HFF-Myc (cell line): ENCODE measurements around the gene MINDY4B.

Source experiments
- DNase-seq: peaks from one replicate; pipeline ENCODE4 v3.0.0-alpha.2; 2011; ENCODE audit warnings: low read depth; ENCODE audit errors: extremely low read depth
- H3K4me3 ChIP-seq: replicated peaks from 2 replicates; pipeline ENCODE4 v1.5.1; 2011; ENCODE audit warnings: low read depth, mild to moderate bottlenecking, control low read depth, low read length
- TF ChIP-seq, protein P1 (sequence below): IDR thresholded peaks from 2 replicates; pipeline ENCODE4 v1.5.1; 2012; ENCODE audit warnings: mild to moderate bottlenecking, low read depth, low read length, control low read depth; ENCODE audit errors: missing control alignments

The MINDY4B gene

DNA sequence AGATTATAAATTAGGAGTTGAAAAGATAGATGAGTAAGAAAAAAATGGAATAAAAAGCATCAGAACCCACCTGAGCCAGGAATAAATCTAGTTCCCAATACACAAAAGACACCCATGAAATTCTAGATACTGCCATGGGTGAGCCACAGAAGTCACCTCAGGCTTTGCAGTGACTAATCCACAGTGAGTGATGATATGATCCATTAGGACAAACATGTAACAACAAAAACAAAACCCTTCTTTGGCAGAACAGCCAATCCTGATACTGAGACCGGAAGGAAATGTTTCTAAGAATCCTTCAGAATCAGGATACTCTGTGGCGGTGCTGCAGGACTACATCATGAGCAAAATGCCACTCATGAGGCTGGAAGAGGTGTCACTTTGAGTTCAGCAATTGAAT, 15.0 kb upstream of the MINDY4B start:
- H3K4me3 ChIP-seq, result no peak overlapping the region
- TF ChIP-seq, protein P1, sequence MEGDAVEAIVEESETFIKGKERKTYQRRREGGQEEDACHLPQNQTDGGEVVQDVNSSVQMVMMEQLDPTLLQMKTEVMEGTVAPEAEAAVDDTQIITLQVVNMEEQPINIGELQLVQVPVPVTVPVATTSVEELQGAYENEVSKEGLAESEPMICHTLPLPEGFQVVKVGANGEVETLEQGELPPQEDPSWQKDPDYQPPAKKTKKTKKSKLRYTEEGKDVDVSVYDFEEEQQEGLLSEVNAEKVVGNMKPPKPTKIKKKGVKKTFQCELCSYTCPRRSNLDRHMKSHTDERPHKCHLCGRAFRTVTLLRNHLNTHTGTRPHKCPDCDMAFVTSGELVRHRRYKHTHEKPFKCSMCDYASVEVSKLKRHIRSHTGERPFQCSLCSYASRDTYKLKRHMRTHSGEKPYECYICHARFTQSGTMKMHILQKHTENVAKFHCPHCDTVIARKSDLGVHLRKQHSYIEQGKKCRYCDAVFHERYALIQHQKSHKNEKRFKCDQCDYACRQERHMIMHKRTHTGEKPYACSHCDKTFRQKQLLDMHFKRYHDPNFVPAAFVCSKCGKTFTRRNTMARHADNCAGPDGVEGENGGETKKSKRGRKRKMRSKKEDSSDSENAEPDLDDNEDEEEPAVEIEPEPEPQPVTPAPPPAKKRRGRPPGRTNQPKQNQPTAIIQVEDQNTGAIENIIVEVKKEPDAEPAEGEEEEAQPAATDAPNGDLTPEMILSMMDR, result no peak
- no peak for DNase-seq

DNA sequence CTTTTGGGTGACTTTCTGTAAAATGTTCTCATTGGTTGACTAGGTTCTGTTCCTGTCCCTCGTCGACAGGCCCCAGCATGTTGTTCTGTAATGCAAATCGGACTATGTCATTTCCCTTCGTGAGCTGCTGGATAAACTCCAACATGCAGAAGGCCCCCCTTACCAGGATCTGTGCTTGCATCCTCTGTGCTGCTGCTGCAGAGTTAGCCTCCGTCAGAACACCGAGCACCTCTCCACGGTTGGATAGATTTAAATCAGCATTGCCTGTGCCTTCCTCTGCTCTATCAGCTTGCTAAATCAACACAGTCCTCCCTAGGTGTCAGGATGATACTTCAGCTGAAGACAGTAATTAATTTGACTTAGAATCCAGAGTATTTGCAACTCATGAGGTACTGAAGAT, 12.7 kb upstream of the MINDY4B start:
- TF ChIP-seq, protein P1, result no peak
- DNase-seq, result no peak
- H3K4me3 ChIP-seq, result no peak overlapping the region

DNA sequence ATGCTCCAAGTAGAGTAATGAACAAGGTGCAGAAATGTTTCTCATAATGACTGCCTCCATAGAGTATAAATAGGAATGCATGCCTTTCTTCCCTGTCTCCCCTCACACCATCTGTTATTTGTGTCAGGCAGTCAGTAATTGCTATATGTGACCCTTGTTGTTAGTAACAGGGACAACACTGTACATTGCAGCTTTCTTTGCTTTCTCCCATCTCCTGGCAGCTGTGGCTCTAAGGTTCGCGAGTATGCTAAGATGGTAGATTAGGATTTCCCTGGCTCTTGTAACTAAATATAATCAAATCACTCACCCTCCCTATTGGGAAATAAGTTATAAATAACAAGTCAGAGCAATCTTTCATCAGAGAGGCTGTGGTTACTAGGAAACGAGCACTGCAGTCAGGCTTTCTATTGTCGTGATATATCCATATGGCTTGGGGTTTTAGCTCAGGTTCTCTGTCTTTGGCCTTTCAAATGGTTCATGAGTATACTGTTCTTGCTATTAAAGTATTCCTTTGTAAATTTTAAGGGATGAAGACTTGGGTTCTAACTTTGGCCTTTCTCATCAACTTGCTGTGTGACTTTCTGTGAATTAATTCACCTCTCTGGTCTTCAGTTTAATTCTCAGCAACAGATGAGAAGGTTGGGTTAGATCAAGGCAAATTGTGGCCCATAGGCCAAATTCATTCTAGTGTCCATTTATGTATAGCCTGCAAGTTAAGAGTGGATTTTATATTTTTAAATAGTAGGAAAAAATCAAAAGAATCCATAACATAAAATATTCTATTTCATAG, 8.1 kb upstream of the MINDY4B start:
- no peak for DNase-seq
- H3K4me3 ChIP-seq, result no peak overlapping the region
- TF ChIP-seq, protein P1, result no peak

DNA sequence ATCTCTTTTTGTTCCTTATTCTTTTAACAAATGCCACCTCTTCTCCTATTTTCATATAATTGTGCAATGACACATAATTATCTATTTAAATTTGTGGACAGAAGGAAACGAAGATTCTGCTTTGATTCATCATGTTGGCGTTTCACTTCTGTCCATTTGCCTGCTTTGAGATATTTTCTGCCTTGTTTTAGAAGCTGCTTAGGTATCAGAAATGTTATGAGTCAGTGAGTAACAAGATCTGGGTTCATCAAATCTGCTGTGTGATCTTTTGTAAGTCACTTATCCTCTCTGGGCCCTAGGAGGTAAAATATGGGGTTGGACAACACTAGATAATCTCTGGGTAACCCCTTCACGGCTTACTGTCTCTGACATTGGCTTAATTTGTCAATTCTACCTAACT, 7.3 kb upstream of the MINDY4B start:
- no peak overlapping the region for H3K4me3 ChIP-seq
- no peak for DNase-seq
- TF ChIP-seq, protein P1, result no peak

DNA sequence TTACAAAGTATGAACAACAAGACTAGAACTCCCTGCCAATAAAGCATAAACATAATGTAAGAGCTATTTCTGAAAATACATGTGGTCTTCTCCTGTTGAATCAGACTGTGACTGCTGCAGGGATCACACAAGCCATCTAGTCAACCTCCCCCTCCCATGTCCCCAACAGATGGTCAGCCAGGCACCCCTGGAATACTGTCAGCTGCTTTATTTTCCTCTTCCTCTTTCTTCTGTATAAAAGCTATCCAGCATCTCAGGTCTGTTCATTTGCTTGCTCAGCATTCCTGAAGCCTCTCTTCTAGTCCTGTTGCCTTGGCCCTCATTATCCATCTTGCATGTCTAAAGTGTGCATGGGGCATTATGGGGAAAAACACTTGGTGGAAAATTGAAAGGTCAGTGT, 6.5 kb upstream of the MINDY4B start:
- no peak for DNase-seq
- H3K4me3 ChIP-seq, result no peak overlapping the region
- TF ChIP-seq, protein P1, result no peak

DNA sequence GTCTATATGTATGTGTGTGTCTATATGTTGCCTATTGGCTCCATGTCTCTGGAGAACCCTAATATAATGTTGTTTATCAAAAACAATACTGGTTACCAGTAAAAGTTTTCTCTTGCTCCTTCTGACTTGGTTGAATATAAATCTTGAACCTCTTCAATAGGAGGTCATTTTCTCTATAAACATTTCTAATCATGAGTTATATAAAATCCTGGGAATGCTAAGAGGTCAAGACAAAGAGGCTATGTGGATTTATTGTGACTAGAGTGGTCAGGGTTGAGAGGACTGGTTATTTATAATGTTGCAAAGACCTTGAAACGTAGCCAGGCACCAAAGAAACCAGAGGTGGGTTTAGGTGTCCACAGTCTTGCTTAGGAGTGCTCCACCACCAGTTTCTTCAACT, 1.2 kb upstream of the MINDY4B start:
- no peak overlapping the region for H3K4me3 ChIP-seq
- TF ChIP-seq, protein P1, result no peak
- DNase-seq, result no peak

DNA sequence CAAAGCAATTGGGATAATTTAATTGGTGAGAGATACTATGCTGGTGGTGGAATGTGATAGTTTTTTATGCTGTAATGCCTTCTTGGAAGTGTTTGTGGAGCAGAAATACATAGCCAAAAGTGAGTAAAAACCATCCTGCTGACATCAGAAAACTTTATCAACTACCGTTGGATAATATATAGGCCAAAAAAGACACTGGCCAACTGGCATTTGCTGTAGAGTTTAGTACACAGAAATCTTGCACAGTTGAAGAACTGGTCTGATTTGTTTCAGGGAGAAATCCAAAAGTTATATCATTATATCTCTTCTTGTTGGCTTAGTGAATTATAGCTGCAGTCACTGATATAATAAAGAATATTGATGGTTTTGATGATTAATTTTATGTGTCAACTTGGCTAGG, 507 bp upstream of the MINDY4B start:
- DNase-seq, result no peak
- TF ChIP-seq, protein P1, result no peak
- H3K4me3 ChIP-seq, result no peak overlapping the region
